Activated T-cell treated with anti-CD3 and anti-CD28 coated beads, Interleukin-2, amount 50 U/mL, for 4 hours (primary cell): ENCODE measurements around the gene PRDX2. TPM values are rescaled to one million over a fixed set of nuclear protein-coding genes. Genes with fewer than 3 reads are reported as not detected.
A peak's percentile ranks its signal among the peaks of the same experiment; 100 is the strongest.

Experiments used
- ATAC-seq, 2 donors: fragments of 200-7000 bp; cut with Tn5 transposase; one replicate each; pipeline ENCODE4 v1.10.0; 2021
- DNase-seq: peaks from one replicate; pipeline ENCODE4 v3.0.0-alpha.2; 2020
- H3K27me3 Mint-ChIP-seq: one replicate; pipeline ENCODE4 v1.8.0; 2021; ENCODE audit warnings: low read depth, mixed read lengths
- H3K36me3 Mint-ChIP-seq: one replicate; pipeline ENCODE4 v1.8.0; 2022; ENCODE audit warnings: mixed read lengths; ENCODE audit not compliant: insufficient read depth
- H3K4me1 Mint-ChIP-seq: one replicate; pipeline ENCODE4 v1.8.0; 2021; ENCODE audit warnings: low read depth, mixed read lengths
- H3K4me3 Mint-ChIP-seq: one replicate; pipeline ENCODE4 v1.8.0; 2021; ENCODE audit warnings: mild to moderate bottlenecking, moderate library complexity, mixed read lengths
- H3K9me3 Mint-ChIP-seq: one replicate; pipeline ENCODE4 v1.8.0; 2021; ENCODE audit warnings: mixed read lengths
- total RNA-seq, 3 donors: library from RNA; stranded (reverse); gene quantifications; one replicate each; pipeline ENCODE4 v1.2.1, GENCODE V29; 2021

PRDX2 gene
- total RNA-seq, 3 donors from 2014 or later, result 185 to 224 (median 211) TPM

DNA sequence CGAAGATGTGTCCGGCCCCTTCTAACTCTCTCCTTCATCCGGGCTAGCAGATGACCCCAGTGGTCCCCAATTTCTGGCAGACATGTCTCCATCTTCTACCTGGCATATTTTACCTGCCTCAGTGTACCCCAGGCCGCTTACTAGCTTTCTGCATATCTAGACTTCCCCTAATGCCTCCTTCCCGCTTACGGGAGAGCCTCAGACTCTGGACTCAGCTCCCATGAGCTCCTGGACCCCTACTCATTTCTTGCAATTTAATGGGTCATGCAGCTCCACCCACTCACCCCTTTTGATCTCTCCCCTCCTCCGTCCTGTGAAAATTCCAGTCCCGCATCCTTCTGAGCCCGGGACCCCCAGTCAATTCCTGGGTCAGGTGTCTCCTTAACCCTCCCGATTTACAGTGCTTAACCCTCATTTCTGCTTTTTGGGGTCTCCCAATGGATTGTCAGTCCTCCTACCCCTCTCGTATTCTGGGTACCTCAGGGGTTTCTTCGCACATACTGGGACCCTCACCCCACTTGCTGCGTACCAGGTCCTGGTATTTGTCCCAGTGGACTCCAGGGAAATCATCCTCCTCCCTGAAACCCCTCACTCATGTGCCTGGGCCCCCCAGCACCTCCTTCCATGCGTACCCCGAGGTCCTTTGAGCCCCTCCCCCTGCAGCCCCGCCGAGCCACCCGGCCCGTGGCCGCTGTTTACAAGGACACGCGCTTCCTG lies 10.8 kb downstream of the PRDX2 start:
- Mint-ChIP-seq H3K27me3 (no peaks in the 10 kb centered on the region), H3K36me3 (peaks cover 5% of the 10 kb centered on the region), H3K4me1 (peaks cover 43% of the 10 kb centered on the region), H3K9me3 (no peaks in the 10 kb centered on the region), H3K4me3 (peak overlapping the region; percentile 97)
- DNase-seq (no peak), ATAC-seq (no peak)

- H3K4me3 Mint-ChIP-seq, result peak overlapping the region; percentile 97
- ATAC-seq (peak; percentile 35 to 39), DNase-seq (peak; percentile 78)
Measured at GRCh38 chr19:12789904-12790619, 11.5 kb downstream of the PRDX2 start.

GRCh38 chr19:12789098-12789903 lies 12.3 kb downstream of the PRDX2 start:
- ATAC-seq (peak; percentile 0 to 1), DNase-seq (no peak)
- peaks cover 5% of the 10 kb centered on the region for H3K36me3 Mint-ChIP-seq
- no peaks in the 10 kb centered on the region for H3K9me3 Mint-ChIP-seq
- peak overlapping the region; percentile 84 for H3K4me3 Mint-ChIP-seq
- H3K4me1 Mint-ChIP-seq, result peaks cover 31% of the 10 kb centered on the region
- H3K27me3 Mint-ChIP-seq, result no peaks in the 10 kb centered on the region

More at GRCh38 chr19:12789904-12790619, 11.5 kb downstream of the PRDX2 start:
- Mint-ChIP-seq H3K4me1 (peaks cover 38% of the 10 kb centered on the region), H3K9me3 (no peaks in the 10 kb centered on the region), H3K27me3 (no peaks in the 10 kb centered on the region), H3K36me3 (peaks cover 5% of the 10 kb centered on the region)

GRCh38 chr19:12788682-12789097 lies 12.9 kb downstream of the PRDX2 start:
- ATAC-seq (no peak), DNase-seq (no peak)
- H3K27me3 Mint-ChIP-seq, result no peaks in the 10 kb centered on the region
- H3K4me1 Mint-ChIP-seq, result peaks cover 28% of the 10 kb centered on the region
- no peaks in the 10 kb centered on the region for H3K9me3 Mint-ChIP-seq
- H3K36me3 Mint-ChIP-seq, result peaks cover 5% of the 10 kb centered on the region
- peak overlapping the region; percentile 84 for H3K4me3 Mint-ChIP-seq

DNA sequence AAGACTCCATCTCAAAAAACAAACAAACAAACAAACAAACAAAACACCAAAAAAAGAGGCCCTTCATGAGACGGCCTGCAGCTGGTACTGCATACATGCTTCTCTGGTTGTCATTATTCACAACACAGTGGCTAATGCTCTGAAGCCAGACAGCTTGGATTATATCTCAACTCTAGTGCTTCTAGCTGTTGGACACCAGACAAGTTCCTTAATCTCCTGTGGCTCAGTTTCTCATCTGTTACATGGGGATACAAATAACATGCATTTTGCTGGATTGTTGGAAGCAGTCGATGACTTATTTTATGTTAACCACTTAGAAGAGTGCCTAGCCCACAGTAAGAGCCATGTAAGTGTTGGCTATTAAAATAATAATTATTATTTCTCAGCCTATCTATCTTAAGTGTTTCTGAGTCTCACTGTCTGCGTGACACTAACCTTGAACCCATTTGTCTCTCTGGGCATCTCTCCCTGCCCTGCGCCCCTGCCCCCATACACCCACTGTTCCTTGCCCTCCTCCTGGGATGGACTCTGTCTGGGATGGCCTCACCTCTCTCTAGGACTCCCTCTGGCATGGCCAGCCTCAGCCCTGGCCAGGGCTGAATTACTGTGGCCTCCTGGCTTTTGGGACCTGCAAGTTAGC lies 13.4 kb downstream of the PRDX2 start:
- Mint-ChIP-seq H3K36me3 (peaks cover 3% of the 10 kb centered on the region), H3K4me1 (peaks cover 33% of the 10 kb centered on the region), H3K4me3 (no peak overlapping the region), H3K9me3 (no peaks in the 10 kb centered on the region), H3K27me3 (no peaks in the 10 kb centered on the region)
- no peak for ATAC-seq
- no peak for DNase-seq

DNA sequence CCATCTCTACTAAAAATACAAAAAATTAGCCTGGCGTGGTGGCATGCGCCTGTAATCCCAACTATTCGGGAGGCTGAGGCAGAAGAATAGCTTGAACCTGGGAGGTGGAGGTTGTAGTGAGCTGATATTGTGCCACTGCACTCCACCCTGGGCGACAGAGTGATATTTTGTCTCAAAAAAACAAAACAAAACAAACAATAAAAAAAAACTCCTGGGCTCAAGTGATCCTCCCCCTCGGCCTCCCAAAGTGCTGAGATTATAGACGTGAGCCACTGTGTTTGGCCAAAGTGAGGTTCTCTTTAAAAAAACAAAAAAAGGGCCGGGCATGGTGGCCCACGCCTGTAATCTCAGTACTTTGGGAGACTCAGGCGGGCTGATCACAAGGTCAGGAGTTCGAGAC lies 14.1 kb downstream of the PRDX2 start:
- peaks cover 33% of the 10 kb centered on the region for H3K4me1 Mint-ChIP-seq
- peaks cover 3% of the 10 kb centered on the region for H3K36me3 Mint-ChIP-seq
- H3K9me3 Mint-ChIP-seq, result no peaks in the 10 kb centered on the region
- ATAC-seq (no peak), DNase-seq (no peak)
- H3K27me3 Mint-ChIP-seq, result no peaks in the 10 kb centered on the region
- H3K4me3 Mint-ChIP-seq, result no peak overlapping the region

GRCh38 chr19:12786952-12787351 lies 14.6 kb downstream of the PRDX2 start:
- H3K4me1 Mint-ChIP-seq, result peaks cover 36% of the 10 kb centered on the region
- no peaks in the 10 kb centered on the region for H3K27me3 Mint-ChIP-seq
- DNase-seq (no peak), ATAC-seq (no peak)
- H3K9me3 Mint-ChIP-seq, result no peaks in the 10 kb centered on the region
- peaks cover 3% of the 10 kb centered on the region for H3K36me3 Mint-ChIP-seq
- H3K4me3 Mint-ChIP-seq, result no peak overlapping the region

DNA sequence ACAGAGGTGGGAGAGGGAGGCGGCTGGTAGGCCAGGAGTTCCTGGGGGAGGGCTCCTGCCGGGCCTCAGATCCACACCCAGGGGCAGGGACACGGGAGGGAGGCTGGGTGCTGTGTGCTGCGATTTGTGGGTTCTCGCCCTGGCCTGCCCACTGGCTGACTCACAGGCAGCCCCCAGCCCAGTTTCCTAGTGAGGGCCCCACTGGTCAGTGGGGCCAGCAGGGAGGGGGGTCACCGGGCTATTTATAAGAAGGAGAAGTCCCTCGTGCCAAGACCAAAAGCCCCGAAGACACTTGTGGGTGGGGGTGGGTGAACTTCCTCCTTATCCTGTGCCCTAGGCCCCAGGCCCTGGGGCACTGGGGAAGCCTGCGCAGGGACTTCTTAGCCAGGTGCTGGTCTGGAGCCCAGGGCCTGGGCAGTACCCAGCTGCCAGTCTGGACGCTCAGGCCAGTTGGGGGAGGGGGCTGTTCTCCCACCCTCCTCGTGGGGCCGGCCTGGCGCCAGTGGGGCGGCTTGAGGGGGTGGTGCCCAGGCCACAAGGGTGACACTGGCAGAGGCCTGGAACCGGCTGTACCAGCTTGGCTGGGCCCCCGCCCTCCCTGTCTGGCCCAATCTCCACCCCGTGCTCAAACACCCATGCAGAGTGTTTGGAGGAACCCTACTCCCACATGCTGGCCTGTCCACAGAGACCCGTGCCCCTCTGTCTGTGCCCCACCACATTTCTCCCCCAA lies 15.3 kb downstream of the PRDX2 start:
- H3K4me3 Mint-ChIP-seq, result no peak overlapping the region
- no peaks in the 10 kb centered on the region for H3K36me3 Mint-ChIP-seq
- ATAC-seq (no peak), DNase-seq (no peak)
- H3K9me3 Mint-ChIP-seq, result no peaks in the 10 kb centered on the region
- peaks cover 42% of the 10 kb centered on the region for H3K4me1 Mint-ChIP-seq
- H3K27me3 Mint-ChIP-seq, result no peaks in the 10 kb centered on the region

DNA sequence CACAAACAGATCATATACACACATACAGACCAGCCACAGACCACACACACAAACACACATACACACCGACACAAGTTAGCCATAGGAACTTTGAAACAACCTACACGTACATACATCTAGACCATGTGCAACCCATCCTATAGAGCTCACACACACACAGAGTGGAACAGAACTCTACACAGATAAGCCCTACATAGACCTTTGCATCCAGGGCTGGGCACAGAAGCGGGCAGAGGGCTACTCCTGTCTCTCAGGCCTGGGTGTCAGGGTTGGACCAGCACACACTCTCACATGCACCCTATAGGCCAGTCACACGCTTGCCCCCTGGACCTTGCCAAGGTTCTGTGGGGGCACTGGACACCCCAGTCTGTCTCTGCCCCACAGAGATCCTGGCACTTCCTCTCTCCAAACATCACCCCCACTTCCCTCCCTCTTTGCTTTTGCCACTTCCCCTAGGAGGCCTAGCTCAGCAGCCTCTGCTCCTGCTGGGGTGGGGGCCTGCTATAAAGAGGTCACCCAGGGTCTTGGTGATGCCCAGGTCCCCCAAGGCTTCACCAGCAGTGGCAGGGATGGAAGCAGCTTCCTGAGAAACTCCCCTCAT lies 16.1 kb downstream of the PRDX2 start:
- no peak for DNase-seq
- H3K36me3 Mint-ChIP-seq, result no peaks in the 10 kb centered on the region

GRCh38 chr19:12784871-12785430 lies 16.6 kb downstream of the PRDX2 start:
- Mint-ChIP-seq H3K4me1 (peaks cover 34% of the 10 kb centered on the region), H3K36me3 (no peaks in the 10 kb centered on the region), H3K27me3 (no peaks in the 10 kb centered on the region), H3K4me3 (no peak overlapping the region), H3K9me3 (no peaks in the 10 kb centered on the region)
- DNase-seq (no peak), ATAC-seq (no peak)

More for the DNA sequence above, 16.1 kb downstream of the PRDX2 start:
- Mint-ChIP-seq H3K9me3 (no peaks in the 10 kb centered on the region), H3K27me3 (no peaks in the 10 kb centered on the region), H3K4me3 (no peak overlapping the region), H3K4me1 (peaks cover 38% of the 10 kb centered on the region)
- no peak for ATAC-seq

DNA sequence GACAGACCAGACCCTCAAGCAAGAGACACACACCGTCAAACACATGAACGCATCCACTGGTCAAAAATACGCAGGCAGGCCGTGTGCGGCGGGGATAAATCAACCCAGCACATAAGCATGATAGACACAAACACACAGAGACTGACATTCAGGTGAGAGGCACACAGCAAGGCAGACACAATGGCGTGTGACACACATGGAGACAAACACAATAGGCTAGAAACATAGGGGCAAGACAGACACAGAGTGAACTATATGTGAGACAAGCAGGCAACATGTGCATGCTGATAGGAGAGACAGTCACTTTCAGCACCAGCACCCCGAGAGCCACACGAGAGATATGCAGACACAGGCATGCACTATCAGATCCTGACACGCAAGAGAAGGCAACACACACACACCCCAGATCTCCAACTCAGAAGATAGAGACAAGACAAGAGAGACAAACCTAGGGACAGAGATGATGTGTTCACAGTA lies 17.2 kb downstream of the PRDX2 start:
- Mint-ChIP-seq H3K36me3 (no peaks in the 10 kb centered on the region), H3K27me3 (no peaks in the 10 kb centered on the region), H3K9me3 (no peaks in the 10 kb centered on the region), H3K4me3 (no peak overlapping the region), H3K4me1 (peaks cover 37% of the 10 kb centered on the region)
- ATAC-seq, result peak in 1 of 2 donors; percentile 3
- no peak for DNase-seq

- ATAC-seq (no peak), DNase-seq (no peak)
- no peaks in the 10 kb centered on the region for H3K27me3 Mint-ChIP-seq
- peaks cover 38% of the 10 kb centered on the region for H3K4me1 Mint-ChIP-seq
- peak overlapping the region; percentile 67 for H3K4me3 Mint-ChIP-seq
- H3K9me3 Mint-ChIP-seq, result no peaks in the 10 kb centered on the region
- H3K36me3 Mint-ChIP-seq, result no peaks in the 10 kb centered on the region
Measured at GRCh38 chr19:12783849-12784393, 17.7 kb downstream of the PRDX2 start.
